Muscle layer of duodenum (tissue), 2 donors: Measurements from ENCODE around the gene RFC1.
"Not testable (repeated sequence)": the region's sequence is repeated elsewhere in the genome, so short reads cannot be mapped to it uniquely, and the experiment has no call there.

Experiments used
- H3K27ac ChIP-seq: one replicate; pipeline ENCODE4 v1.7.0; 2013; ENCODE audit warnings: mild to moderate bottlenecking, low read length
- H3K27me3 ChIP-seq: one replicate; pipeline ENCODE4 v1.7.0; 2013; ENCODE audit warnings: low read depth, mild to moderate bottlenecking, control low read depth, low read length
- H3K36me3 ChIP-seq, 2 donors: one replicate each; pipeline ENCODE4 v1.7.0; 2013; ENCODE audit warnings: low read length in 2 of 2, control low read depth in 1 of 2, mild to moderate bottlenecking in 1 of 2; ENCODE audit not compliant: insufficient read depth in 2 of 2, control insufficient read depth in 1 of 2
- H3K4me1 ChIP-seq, 2 donors: one replicate each; pipeline ENCODE4 v1.7.0; 2013; ENCODE audit warnings: low read length in 2 of 2, mild to moderate bottlenecking in 2 of 2, control low read depth in 1 of 2, moderate library complexity in 1 of 2; ENCODE audit not compliant: insufficient read depth in 2 of 2, control insufficient read depth in 1 of 2
- H3K4me3 ChIP-seq, 2 donors: one replicate each; pipeline ENCODE4 v1.7.0; 2013; ENCODE audit warnings: low read length in 2 of 2, low read depth in 1 of 2, mild to moderate bottlenecking in 1 of 2
- H3K9me3 ChIP-seq, 2 donors: one replicate each; pipeline ENCODE4 v1.7.0; 2013; ENCODE audit warnings: low read length in 2 of 2, control low read depth in 1 of 2, mild to moderate bottlenecking in 1 of 2; ENCODE audit not compliant: control insufficient read depth in 1 of 2
- donor health status: healthy.

Gene RFC1

DNA sequence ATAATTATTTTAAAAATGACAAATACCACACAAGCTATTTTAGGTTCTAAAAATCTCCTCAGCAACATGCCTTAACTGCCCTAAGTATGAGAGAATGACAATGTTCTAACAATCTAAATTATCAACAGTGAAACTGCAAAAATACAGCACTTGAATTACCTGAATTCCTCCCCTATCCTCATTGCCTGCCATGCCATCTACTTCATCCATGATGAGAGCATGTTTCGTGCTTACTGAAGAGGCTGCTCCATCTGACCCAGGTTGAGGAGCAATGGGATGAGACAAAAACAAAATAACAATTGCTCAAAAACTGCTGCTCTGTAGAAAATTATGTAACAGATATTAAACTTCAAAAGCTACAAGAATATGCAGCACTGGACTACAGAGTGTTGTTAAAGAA, 63.3 kb downstream of the RFC1 start:
- H3K27me3 ChIP-seq = no peaks in the 10 kb centered on the region
- H3K4me1 ChIP-seq = no peaks in the 10 kb centered on the region
- H3K27ac ChIP-seq = no peak overlapping the region
- no peaks in the 10 kb centered on the region for H3K9me3 ChIP-seq
- H3K36me3 ChIP-seq = peaks cover 42 to 59% of the 10 kb centered on the region in 2 donors
- no peak overlapping the region for H3K4me3 ChIP-seq

DNA sequence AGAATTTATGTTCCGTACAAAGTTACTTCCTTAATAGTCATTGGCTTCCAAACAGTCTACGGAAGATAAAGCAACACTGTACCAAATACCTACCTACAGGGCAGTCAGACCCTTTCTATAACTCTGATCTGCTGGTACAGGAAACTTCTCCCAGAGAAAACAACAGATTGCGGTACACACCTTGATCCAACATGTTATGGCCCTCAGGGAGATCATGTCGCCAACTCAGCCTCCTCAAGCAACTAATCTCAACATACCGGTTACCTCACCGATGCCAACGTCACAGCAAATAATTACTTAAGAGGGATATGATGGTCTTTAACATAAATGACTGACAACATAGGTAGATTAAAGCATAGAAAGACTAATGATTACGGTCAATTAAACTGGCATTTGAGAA, 70.4 kb downstream of the RFC1 start:
- H3K36me3 ChIP-seq = peaks cover 50 to 56% of the 10 kb centered on the region in 2 donors

DNA sequence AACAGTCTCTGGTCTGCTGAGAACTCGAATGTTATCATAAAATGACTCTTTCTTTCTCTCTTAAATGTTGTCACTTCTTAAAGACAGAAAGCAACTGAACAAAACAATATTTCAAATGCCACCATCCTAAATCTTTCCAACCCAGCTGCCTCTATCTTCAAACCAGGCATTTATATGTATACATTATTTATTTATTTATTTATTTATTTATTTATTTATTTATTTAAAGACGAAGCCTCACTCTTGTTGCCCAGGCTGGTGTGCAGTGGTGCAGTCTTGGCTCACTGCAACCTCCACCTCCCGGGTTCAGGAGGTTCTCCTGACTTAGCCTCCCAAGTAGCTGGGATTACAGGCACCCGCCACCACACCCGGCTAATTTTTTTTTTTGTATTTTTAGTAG, 73.7 kb downstream of the RFC1 start:
- not testable (repeated sequence) for H3K4me3 ChIP-seq, H3K4me1 ChIP-seq, H3K27ac ChIP-seq, H3K27me3 ChIP-seq, H3K9me3 ChIP-seq
- peaks cover 53 to 55% of the 10 kb centered on the region in 2 donors for H3K36me3 ChIP-seq

More for the DNA sequence above, 70.4 kb downstream of the RFC1 start:
- Histone ChIP-seq H3K27ac (no peak overlapping the region), H3K4me1 (no peaks in the 10 kb centered on the region), H3K27me3 (no peaks in the 10 kb centered on the region), H3K4me3 (no peak overlapping the region), H3K9me3 (no peaks in the 10 kb centered on the region)

DNA sequence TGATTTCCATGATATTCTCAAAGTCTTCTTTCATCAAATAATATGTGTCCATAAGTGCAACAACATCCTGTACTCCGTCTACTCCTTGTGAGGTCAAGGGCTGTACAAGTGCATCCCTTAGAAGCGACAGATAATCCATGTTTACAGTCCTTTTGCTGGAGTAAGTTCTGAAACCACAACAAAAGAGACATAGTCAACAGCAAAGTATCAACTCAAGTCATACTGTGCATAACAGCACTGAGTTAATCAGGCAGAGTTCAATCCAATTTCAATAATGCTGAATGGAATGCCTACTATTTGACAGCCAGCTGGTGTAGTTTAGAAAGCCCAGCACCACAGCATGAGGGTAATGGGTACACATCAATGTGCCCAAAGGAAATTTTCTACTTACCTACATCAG, 74.5 kb downstream of the RFC1 start:
- H3K27me3 ChIP-seq = no peaks in the 10 kb centered on the region
- no peaks in the 10 kb centered on the region for H3K9me3 ChIP-seq
- peaks cover 52 to 62% of the 10 kb centered on the region in 2 donors for H3K36me3 ChIP-seq
- no peak overlapping the region for H3K27ac ChIP-seq
- H3K4me3 ChIP-seq = no peak overlapping the region
- H3K4me1 ChIP-seq = no peaks in the 10 kb centered on the region

DNA sequence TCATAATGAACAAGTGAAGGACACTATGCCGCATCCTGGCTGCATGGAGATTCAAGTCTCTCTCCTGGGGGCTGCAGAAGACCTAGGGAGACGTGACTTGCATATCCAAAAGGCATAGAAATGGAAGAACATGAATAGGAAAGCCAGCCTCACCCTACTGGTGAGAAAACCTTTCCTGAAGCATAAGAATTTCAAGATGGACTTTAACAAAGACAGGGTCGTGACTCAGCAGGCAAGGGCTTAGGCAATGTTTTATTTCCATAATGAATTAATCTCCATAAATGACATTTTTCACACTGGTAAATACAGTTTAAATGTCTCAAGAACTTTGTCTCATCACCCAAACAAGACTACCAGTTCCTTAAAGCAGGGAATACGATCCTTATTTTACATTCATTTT, 78.9 kb downstream of the RFC1 start:
- Histone ChIP-seq H3K9me3 (no peaks in the 10 kb centered on the region), H3K4me3 (no peak overlapping the region), H3K4me1 (no peaks in the 10 kb centered on the region), H3K36me3 (peaks cover 38 to 53% of the 10 kb centered on the region in 2 donors), H3K27me3 (no peaks in the 10 kb centered on the region), H3K27ac (no peak overlapping the region)

DNA sequence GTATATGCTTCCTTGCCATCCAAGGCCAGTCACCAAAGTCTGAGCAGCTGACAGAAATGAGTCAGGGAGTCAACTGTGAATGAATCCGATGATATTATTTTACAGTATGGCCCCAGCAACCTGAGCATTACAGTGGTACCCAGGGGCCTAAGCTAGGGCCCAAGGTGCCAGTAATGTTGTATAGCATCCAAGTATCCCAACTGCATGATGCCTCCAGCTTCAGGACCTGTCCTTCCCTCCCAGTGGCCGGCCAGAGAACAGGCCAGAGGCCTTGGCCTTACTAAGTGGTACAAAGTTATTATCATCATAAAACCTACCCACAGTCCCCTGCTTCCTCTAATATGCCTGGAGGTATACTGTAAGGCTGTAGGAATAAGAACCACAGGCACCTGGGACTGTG, 79.9 kb downstream of the RFC1 start:
- peaks cover 31 to 44% of the 10 kb centered on the region in 2 donors for H3K36me3 ChIP-seq
- H3K27me3 ChIP-seq = no peaks in the 10 kb centered on the region
- H3K4me3 ChIP-seq = no peak overlapping the region
- no peak overlapping the region for H3K27ac ChIP-seq
- H3K4me1 ChIP-seq = no peaks in the 10 kb centered on the region
- H3K9me3 ChIP-seq = no peaks in the 10 kb centered on the region

DNA sequence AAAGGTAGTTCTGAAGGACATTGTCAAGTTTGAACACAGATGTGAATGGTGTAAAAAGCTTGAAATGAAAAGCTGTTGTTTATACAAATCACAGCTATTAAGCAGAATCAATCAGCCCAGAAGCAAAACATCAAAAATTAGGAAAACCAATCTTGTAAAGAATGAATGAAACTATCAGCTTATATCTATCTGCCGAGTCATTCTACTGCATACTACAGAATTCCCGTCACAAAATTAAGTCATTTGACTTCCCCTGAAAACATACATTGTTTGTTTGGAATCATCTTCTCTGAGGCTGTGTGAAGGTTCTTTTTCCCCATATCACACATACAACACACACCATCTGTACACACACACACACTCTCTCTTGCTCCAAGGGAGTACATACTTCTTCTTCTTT, 80.3 kb downstream of the RFC1 start:
- no peak overlapping the region for H3K27ac ChIP-seq
- no peaks in the 10 kb centered on the region for H3K9me3 ChIP-seq
- H3K4me1 ChIP-seq = no peaks in the 10 kb centered on the region
- no peak overlapping the region for H3K4me3 ChIP-seq
- peaks cover 30 to 40% of the 10 kb centered on the region in 2 donors for H3K36me3 ChIP-seq
- H3K27me3 ChIP-seq = no peaks in the 10 kb centered on the region

DNA sequence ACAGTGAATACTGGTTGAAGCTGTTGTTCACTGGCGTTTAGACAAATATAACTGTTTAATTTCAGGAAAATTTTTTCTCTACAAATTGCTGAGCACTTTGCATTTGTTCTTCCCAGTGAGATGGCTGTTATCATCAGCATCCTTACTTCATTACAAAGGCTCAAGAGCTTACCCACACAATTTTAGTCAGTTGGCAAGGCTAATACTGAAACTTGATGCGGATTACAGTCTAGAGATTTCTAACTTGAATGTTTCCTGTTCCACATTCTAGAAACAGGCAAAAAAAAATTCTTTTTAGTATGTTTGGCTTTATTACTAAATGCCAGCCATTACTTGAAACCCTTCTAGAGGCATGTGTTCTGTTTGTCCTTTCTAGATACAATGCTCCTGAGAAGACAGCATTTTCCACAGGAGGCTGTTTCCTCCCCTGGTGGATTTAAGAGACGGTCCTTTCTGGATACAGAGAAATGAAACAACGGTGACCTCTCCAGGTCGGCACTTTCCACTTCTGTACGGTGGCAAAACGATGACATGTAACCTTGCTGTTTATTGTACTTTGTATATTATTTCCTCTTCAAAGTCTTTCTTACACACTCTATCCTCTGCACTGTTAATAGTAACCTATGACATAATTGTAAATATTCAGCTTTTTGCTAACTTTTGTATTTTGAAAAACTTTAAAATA, 80.9 kb downstream of the RFC1 start:
- Histone ChIP-seq H3K4me1 (no peaks in the 10 kb centered on the region), H3K9me3 (no peaks in the 10 kb centered on the region), H3K27ac (no peak overlapping the region), H3K27me3 (no peaks in the 10 kb centered on the region), H3K36me3 (peaks cover 30 to 38% of the 10 kb centered on the region in 2 donors), H3K4me3 (no peak overlapping the region)

DNA sequence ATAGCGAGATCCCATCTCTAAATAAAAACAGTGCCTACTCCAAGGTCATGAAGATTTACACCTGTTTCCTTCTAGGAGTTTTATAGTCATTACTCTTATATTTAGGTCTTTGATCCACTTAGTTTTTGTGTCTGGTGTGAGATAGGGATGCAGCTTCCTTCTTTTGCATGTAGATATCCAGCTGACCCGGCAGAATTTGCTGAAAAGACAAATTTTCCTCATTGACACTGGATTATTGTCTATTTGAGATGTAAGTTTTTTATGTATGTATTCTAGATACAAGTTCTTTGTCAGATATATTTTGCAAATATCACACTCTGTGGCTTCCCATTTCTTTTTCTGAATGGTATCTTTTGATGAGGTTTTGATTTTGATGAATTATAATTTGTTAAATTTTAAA, 85.4 kb downstream of the RFC1 start:
- Histone ChIP-seq H3K27ac (no peak overlapping the region), H3K27me3 (no peaks in the 10 kb centered on the region), H3K4me3 (no peak overlapping the region), H3K4me1 (no peaks in the 10 kb centered on the region), H3K9me3 (no peaks in the 10 kb centered on the region), H3K36me3 (peaks cover 18 to 33% of the 10 kb centered on the region in 2 donors)

DNA sequence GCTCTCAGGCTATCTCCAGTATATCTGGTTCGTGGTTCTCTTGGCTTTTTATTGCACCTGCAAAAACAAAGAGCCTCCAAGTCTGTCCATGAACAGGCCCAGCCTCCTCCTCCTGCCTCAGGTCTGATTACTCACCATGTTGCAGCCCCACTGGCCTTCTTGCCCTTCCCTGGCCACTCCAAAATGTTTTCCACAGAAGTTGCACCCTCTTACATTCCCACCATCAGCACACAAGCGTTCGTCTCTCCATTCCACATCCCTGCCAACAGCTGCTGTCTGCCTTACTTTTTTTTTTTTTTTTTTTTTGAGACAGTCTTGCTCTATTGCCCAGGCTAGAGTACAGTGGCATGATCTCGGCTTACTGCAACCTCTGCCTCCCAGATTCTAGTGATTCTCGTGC, 86.7 kb downstream of the RFC1 start:
- Histone ChIP-seq H3K27ac (no peak overlapping the region), H3K27me3 (no peaks in the 10 kb centered on the region), H3K4me3 (no peak overlapping the region), H3K4me1 (no peaks in the 10 kb centered on the region), H3K36me3 (peaks cover 18 to 46% of the 10 kb centered on the region in 2 donors), H3K9me3 (no peaks in the 10 kb centered on the region)

DNA sequence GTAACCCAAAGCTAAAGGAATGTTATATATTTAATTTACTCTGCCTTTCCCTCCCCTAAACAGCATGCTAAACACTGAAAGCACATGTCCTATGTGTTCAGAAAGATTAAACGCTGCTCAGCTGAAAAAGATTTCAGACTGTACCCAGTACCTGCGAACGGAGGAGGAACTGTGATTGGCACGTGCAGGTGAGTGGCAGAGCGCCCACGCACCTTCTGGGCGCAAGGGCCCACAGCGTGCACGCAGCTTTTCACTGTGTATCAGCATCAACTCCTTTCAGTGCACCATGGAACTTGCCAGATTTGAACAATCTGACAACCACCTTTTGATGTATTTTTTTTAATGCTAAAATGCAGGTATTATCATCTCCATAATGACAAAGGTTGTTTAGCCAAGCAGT, 87.7 kb downstream of the RFC1 start:
- H3K36me3 ChIP-seq = peaks cover 22 to 55% of the 10 kb centered on the region in 2 donors
- no peak overlapping the region for H3K27ac ChIP-seq
- H3K4me3 ChIP-seq = no peak overlapping the region
- H3K27me3 ChIP-seq = no peaks in the 10 kb centered on the region
- H3K4me1 ChIP-seq = no peaks in the 10 kb centered on the region
- no peaks in the 10 kb centered on the region for H3K9me3 ChIP-seq

DNA sequence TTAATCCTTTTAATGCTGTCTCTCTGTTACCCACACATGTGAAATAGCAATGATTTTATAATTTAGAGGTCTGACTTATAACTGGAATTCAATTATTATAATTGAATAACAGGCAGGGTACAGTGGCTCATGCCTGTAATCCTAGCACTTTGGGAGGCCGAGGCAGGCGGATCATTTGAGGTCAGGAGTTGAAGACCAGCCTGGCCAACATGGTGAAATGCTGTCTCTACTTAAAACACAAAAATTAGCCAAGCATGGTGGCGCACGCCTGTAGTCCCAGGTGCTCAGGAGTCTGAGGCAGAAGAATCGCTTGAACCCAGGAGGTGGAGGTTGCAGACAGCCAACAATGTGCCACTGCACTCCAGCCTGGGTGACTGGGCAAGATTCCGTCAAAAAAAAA, 88.5 kb downstream of the RFC1 start:
- H3K27me3 ChIP-seq, H3K4me3 ChIP-seq, H3K9me3 ChIP-seq, H3K27ac ChIP-seq, H3K4me1 ChIP-seq: not testable (repeated sequence)
- H3K36me3 ChIP-seq = peaks cover 30 to 63% of the 10 kb centered on the region in 2 donors
